HEK293 (cell line): Measurements from ENCODE around the gene FCER2.

ENCODE experiments used
- CTCF ChIP-seq: fragments of 450-650 bp; formaldehyde crosslinking; IDR thresholded peaks from 2 replicates; pipeline ENCODE4 v1.5.1; 2016; ENCODE audit warnings: missing biosample characterization, missing genetic modification characterization
- OSR2 ChIP-seq: fragments of 450-650 bp; formaldehyde crosslinking; IDR thresholded peaks from 2 replicates; pipeline ENCODE4 v1.5.1; 2016; ENCODE audit warnings: missing biosample characterization, missing genetic modification characterization
- YY1 ChIP-seq: fragments of 450-650 bp; formaldehyde crosslinking; IDR thresholded peaks from 2 replicates; pipeline ENCODE4 v1.5.1; 2018; ENCODE audit warnings: missing biosample characterization, missing genetic modification characterization
- ZNF596 ChIP-seq: fragments of 450-650 bp; IDR thresholded peaks from 2 replicates; pipeline ENCODE4 v1.5.0; 2018; ENCODE audit warnings: missing biosample characterization, mild to moderate bottlenecking, missing genetic modification characterization, moderate library complexity

GRCh38 chr19:7669641-7670040, 32.3 kb downstream of the FCER2 start:
- TF ChIP-seq CTCF (tag by site-specific recombination) (no peak), OSR2 (tag by site-specific recombination) (no peak), YY1 (tag by site-specific recombination) (no peak), ZNF596 (tag by site-specific recombination) (no peak)
